CD4-positive, alpha-beta T cell treated with Interleukin-15 for 1 hour (primary cell): ENCODE measurements around the gene IFNA14.
A peak's percentile ranks its signal among the peaks of the same experiment; 100 is the strongest.
"Not testable (repeated sequence)": the region's sequence is repeated elsewhere in the genome, so short reads cannot be mapped to it uniquely, and the experiment has no call there.

Experiments used
- DNase-seq: peaks from one replicate; pipeline ENCODE4 v3.0.0-alpha.2; 2020

Gene IFNA14

GRCh38 chr9:21213411-21214326, 26.1 kb downstream of the IFNA14 start:
- DNase-seq = not testable (repeated sequence)

GRCh38 chr9:21212160-21212559, 27.6 kb downstream of the IFNA14 start:
- not testable (repeated sequence) for DNase-seq

- not testable (repeated sequence) for DNase-seq
Measured at GRCh38 chr9:21210782-21211181, 29.0 kb downstream of the IFNA14 start.

GRCh38 chr9:21210311-21210710, 29.5 kb downstream of the IFNA14 start:
- DNase-seq = no peak

- not testable (repeated sequence) for DNase-seq
Measured at GRCh38 chr9:21207043-21207442, 32.8 kb downstream of the IFNA14 start, which contains the start of gene IFNA10. Gene IFNA10 (minus strand): TSS chr9:21207143. CDS start chr9:21207097, 46 bp downstream.

GRCh38 chr9:21205204-21205603, 34.6 kb downstream of the IFNA14 start:
- DNase-seq = no peak

- not testable (repeated sequence) for DNase-seq
Measured at GRCh38 chr9:21202105-21202504, 37.7 kb downstream of the IFNA14 start, which contains the start of gene IFNA7. Gene IFNA7 (minus strand): TSS chr9:21202205. CDS start chr9:21202165, 40 bp downstream.

- peak; percentile 43 for DNase-seq
Measured at GRCh38 chr9:21194867-21195776, 44.7 kb downstream of the IFNA14 start.
